Measurements from ENCODE around the gene PLXNA4.

GRCh38 chr7:132424821-132425724, 151.2 kb downstream of the PLXNA4 start:
- TF ChIP-seq POLR2A (IDR thresholded peaks at IDR 0.05) (no peak), CTCF (IDR thresholded peaks at IDR 0.05) (no peak)

All from body of pancreas (tissue), 4 donors.